Spleen (tissue), 11 donors: ENCODE measurements around the gene CHMP4A. TPM values are rescaled to one million over a fixed set of nuclear protein-coding genes. Genes with fewer than 3 reads are reported as not detected.

Experiments used
- DNase-seq: peaks from one replicate; pipeline ENCODE4 v3.0.0-alpha.2; 2020
- H3K27ac ChIP-seq, 8 donors: fragments of 200-600 bp; sonication (generic) in 7 of 8; 1 replicate in 4 of 8; 2 replicates in 4 of 8; pipeline versions ENCODE4 v1.5.0 to v1.8.0; 2016 to 2021; ENCODE audit warnings: inconsistent platforms in 4 of 8, mild to moderate bottlenecking in 4 of 8, moderate library complexity in 1 of 8
- H3K27me3 ChIP-seq, 7 donors: fragments of 200-600 bp; sonication (generic) in 6 of 7; replicated peaks in 1 of 7; 1 replicate in 4 of 7; 2 replicates in 3 of 7; pipeline versions ENCODE4 v1.5.0 to v1.8.0; 2016 to 2021; ENCODE audit warnings: inconsistent platforms in 3 of 7, mild to moderate bottlenecking in 1 of 7
- H3K36me3 ChIP-seq, 6 donors: fragments of 200-600 bp; sonication (generic) in 5 of 6; 1 replicate in 4 of 6; 2 replicates in 2 of 6; pipeline versions ENCODE4 v1.5.0 to v1.8.0; 2016 to 2021; ENCODE audit warnings: inconsistent platforms in 2 of 6
- H3K4me1 ChIP-seq, 6 donors: fragments of 200-600 bp; sonication (generic) in 5 of 6; 1 replicate in 3 of 6; 2 replicates in 3 of 6; pipeline versions ENCODE4 v1.5.0 to v1.8.0; 2016 to 2021; ENCODE audit warnings: inconsistent platforms in 3 of 6
- H3K4me3 ChIP-seq, 8 donors: fragments of 200-600 bp; sonication (generic) in 7 of 8; 1 replicate in 4 of 8; 2 replicates in 4 of 8; pipeline versions ENCODE4 v1.5.0 to v1.8.0; 2016 to 2021; ENCODE audit warnings: inconsistent platforms in 4 of 8, mild to moderate bottlenecking in 4 of 8, moderate library complexity in 2 of 8
- H3K9me3 ChIP-seq, 8 donors: fragments of 200-600 bp; sonication (generic) in 7 of 8; 1 replicate in 4 of 8; 2 replicates in 4 of 8; pipeline versions ENCODE4 v1.5.0 to v1.8.0; 2016 to 2021; ENCODE audit warnings: inconsistent platforms in 4 of 8
- POLR2A ChIP-seq, 3 donors: fragments of 450-650 bp; IDR thresholded peaks; one replicate each; pipeline ENCODE4 v1.5.1; 2017; ENCODE audit warnings: antibody characterized with exemption in 3 of 3, mild to moderate bottlenecking in 1 of 3
- POLR2AphosphoS5 ChIP-seq, 3 donors: sonication (generic); formaldehyde crosslinking; IDR thresholded peaks; one replicate each; pipeline ENCODE4 v1.5.1; 2017; ENCODE audit warnings: antibody characterized with exemption in 3 of 3
- WGBS, 5 donors: extraction: QIAGEN DNeasy Blood & Tissue Kit in 3 of 5; methylation state at CpG; one replicate each; pipeline versions ENCODE4 v1.1.5 to v1.1.7; 2013 to 2018; 5-methylcytosine and 5-hydroxymethylcytosine counted together
- intact Hi-C: fragments of 100-400 bp; cut with DNase I; formaldehyde crosslinking; loops from one replicate; pipeline ENCODE4 v1.15.0; 2023; ENCODE audit warnings: low total_unique reads
- polyA plus RNA-seq, 3 donors: library from polyadenylated mRNA; stranded (reverse); fragments of 200-250 nt; gene quantifications; one replicate each; pipeline ENCODE4 v1.2.1, GENCODE V29; 2013
- total RNA-seq, 7 donors: library from RNA; depleted of rRNA in 3 of 7; stranded (reverse); fragments of >200 nt in 3 of 7; fragmentation: NEBNext Ultra II Directional in 4 of 7; extraction: Animal tissue kit (Norgen Biotek cat#: 25700) in 4 of 7; gene quantifications; one replicate each; pipeline versions ENCODE4 v1.1.0 to v1.2.1, GENCODE V29; 2016 to 2021
- TF ChIP-seq, protein P1 (sequence below), 11 experiments: fragments of 200-600 bp in 7 of 11; fragments of 450-650 bp in 4 of 11; sonication (generic) in 4 of 11; IDR thresholded peaks in 8 of 11; conservative IDR thresholded peaks in 3 of 11; 1 replicate in 7 of 11; 2 replicates in 4 of 11; pipeline versions ENCODE4 v1.4.0 to v1.8.0; 2016 to 2021; ENCODE audit warnings: antibody characterized with exemption in 11 of 11, inconsistent platforms in 4 of 11, mild to moderate bottlenecking in 1 of 11
- donor health status: healthy with polysubstance abuse.
- donor health status: DM: no; HTN: no; CAD: no; lungs with moderate emphysema.
- donor health status: DM: no; HTN: no; CAD: no.
- donor health status: Bipolar disorder and iron deficiency.
- donor health status: healthy.
- donor health status: DM: no; HTN: no; CAD: no.
- donor health status: DM: yes; HTN: yes; CAD: no.

CHMP4A gene
- total and polyA plus RNA-seq, 10 donors = 53.3 to 149 (median 63.4) TPM

GRCh38 chr14:24195186-24196070 lies 17.9 kb downstream of the CHMP4A start, which contains the start of gene TM9SF1:
TSS of gene TM9SF1 (minus strand) at chr14:24195441. CDS start at chr14:24195019, 422 bp downstream.
- no peaks in the 10 kb centered on the region for H3K9me3 ChIP-seq
- peak within 1 kb of the TSS; percentile 95 to 100 (median 98) for H3K27ac ChIP-seq
- H3K27me3 ChIP-seq = no peaks in the 10 kb centered on the region
- peak within 1 kb of the TSS; percentile 61 to 90 (median 84) for H3K4me3 ChIP-seq
- TF ChIP-seq, protein P1, sequence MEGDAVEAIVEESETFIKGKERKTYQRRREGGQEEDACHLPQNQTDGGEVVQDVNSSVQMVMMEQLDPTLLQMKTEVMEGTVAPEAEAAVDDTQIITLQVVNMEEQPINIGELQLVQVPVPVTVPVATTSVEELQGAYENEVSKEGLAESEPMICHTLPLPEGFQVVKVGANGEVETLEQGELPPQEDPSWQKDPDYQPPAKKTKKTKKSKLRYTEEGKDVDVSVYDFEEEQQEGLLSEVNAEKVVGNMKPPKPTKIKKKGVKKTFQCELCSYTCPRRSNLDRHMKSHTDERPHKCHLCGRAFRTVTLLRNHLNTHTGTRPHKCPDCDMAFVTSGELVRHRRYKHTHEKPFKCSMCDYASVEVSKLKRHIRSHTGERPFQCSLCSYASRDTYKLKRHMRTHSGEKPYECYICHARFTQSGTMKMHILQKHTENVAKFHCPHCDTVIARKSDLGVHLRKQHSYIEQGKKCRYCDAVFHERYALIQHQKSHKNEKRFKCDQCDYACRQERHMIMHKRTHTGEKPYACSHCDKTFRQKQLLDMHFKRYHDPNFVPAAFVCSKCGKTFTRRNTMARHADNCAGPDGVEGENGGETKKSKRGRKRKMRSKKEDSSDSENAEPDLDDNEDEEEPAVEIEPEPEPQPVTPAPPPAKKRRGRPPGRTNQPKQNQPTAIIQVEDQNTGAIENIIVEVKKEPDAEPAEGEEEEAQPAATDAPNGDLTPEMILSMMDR (IDR thresholded peaks at IDR 0.05 in 8 of 11, conservative IDR thresholded peaks at IDR 0.05 in 3 of 11) = peak in 2 of 11 experiments; percentile 8 to 29
- TF ChIP-seq POLR2AphosphoS5 (IDR thresholded peaks at IDR 0.05) (peak; percentile 96 to 98 (median 96)), POLR2A (IDR thresholded peaks at IDR 0.05) (peak in 2 of 3 donors; percentile 29 to 48)
- peaks cover 0 to 47% (median 12%) of the 10 kb centered on the region in 6 donors for H3K36me3 ChIP-seq
- intact Hi-C loops = no loop called here
- WGBS, 5 donors = 0 to 1% (median 1%) methylated on average over 25 to 89 of the region's 89 CpGs
- peak; percentile 99 for DNase-seq
- peaks cover 28 to 80% (median 45%) of the 10 kb centered on the region in 6 donors for H3K4me1 ChIP-seq

DNA sequence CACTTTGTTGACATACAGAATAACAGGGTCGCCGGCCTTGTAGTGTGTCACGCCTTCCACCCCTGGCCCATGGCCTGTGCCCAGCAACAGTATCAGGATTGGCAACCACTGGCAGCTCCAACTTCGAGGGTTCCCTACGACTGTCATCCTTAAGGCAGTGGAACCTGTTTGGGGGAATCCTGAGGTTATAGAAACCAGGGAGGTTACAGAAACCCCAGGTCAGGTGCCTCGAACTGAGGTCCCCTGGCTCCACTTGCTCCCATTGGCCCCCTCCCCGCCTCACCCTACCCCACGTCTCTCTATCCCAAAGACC lies 18.5 kb downstream of the CHMP4A start:
- Histone ChIP-seq H3K36me3 (peaks cover 0 to 47% (median 12%) of the 10 kb centered on the region in 6 donors), H3K4me3 (peak overlapping the region; percentile 61 to 90 (median 84)), H3K4me1 (peaks cover 28 to 81% (median 45%) of the 10 kb centered on the region in 6 donors), H3K27ac (peak overlapping the region; percentile 95 to 100 (median 98)), H3K27me3 (no peaks in the 10 kb centered on the region), H3K9me3 (no peaks in the 10 kb centered on the region)
- WGBS, 5 donors = 55 to 66% (median 58%) methylated on average over 7 to 8 of the region's 8 CpGs
- TF ChIP-seq POLR2A (IDR thresholded peaks at IDR 0.05) (no peak), POLR2AphosphoS5 (IDR thresholded peaks at IDR 0.05) (no peak)
- TF ChIP-seq, protein P1 (IDR thresholded peaks at IDR 0.05 in 8 of 11, conservative IDR thresholded peaks at IDR 0.05 in 3 of 11) = no peak
- intact Hi-C loops = no loop called here
- DNase-seq = no peak

- no peak for DNase-seq
- H3K27ac ChIP-seq = peak overlapping the region in 6 of 8 donors; percentile 95 to 100 (median 98)
- intact Hi-C loops = no loop called here
- WGBS, 5 donors = 85 to 93% (median 90%) methylated on average over 7 of the region's 7 CpGs
- H3K4me1 ChIP-seq = peaks cover 28 to 81% (median 49%) of the 10 kb centered on the region in 6 donors
- peaks cover 0 to 42% (median 12%) of the 10 kb centered on the region in 6 donors for H3K36me3 ChIP-seq
- no peak for TF ChIP-seq POLR2A (IDR thresholded peaks at IDR 0.05)
- TF ChIP-seq, protein P1 (IDR thresholded peaks at IDR 0.05 in 8 of 11, conservative IDR thresholded peaks at IDR 0.05 in 3 of 11) = no peak
- TF ChIP-seq POLR2AphosphoS5 (IDR thresholded peaks at IDR 0.05) = no peak
- peak overlapping the region in 7 of 8 donors; percentile 77 to 90 (median 84) for H3K4me3 ChIP-seq
- no peaks in the 10 kb centered on the region for H3K9me3 ChIP-seq
- no peaks in the 10 kb centered on the region for H3K27me3 ChIP-seq
Observed at GRCh38 chr14:24194186-24194872, 19.0 kb downstream of the CHMP4A start.
